HFF-Myc (cell line): ENCODE results near the gene PCMT1.
A peak's percentile ranks its signal among the peaks of the same experiment; 100 is the strongest.
"Not testable (repeated sequence)": the region's sequence is repeated elsewhere in the genome, so short reads cannot be mapped to it uniquely, and the experiment has no call there.

Experiments
- DNase-seq: peaks from one replicate; pipeline ENCODE4 v3.0.0-alpha.2; 2011; ENCODE audit warnings: low read depth; ENCODE audit errors: extremely low read depth
- H3K4me3 ChIP-seq: replicated peaks from 2 replicates; pipeline ENCODE4 v1.5.1; 2011; ENCODE audit warnings: low read depth, mild to moderate bottlenecking, control low read depth, low read length
- TF ChIP-seq, protein P1 (sequence below): IDR thresholded peaks from 2 replicates; pipeline ENCODE4 v1.5.1; 2012; ENCODE audit warnings: mild to moderate bottlenecking, low read depth, low read length, control low read depth; ENCODE audit errors: missing control alignments

Gene PCMT1

GRCh38 chr6:149728499-149729234 lies 20.9 kb upstream of the PCMT1 start:
- TF ChIP-seq, protein P1, sequence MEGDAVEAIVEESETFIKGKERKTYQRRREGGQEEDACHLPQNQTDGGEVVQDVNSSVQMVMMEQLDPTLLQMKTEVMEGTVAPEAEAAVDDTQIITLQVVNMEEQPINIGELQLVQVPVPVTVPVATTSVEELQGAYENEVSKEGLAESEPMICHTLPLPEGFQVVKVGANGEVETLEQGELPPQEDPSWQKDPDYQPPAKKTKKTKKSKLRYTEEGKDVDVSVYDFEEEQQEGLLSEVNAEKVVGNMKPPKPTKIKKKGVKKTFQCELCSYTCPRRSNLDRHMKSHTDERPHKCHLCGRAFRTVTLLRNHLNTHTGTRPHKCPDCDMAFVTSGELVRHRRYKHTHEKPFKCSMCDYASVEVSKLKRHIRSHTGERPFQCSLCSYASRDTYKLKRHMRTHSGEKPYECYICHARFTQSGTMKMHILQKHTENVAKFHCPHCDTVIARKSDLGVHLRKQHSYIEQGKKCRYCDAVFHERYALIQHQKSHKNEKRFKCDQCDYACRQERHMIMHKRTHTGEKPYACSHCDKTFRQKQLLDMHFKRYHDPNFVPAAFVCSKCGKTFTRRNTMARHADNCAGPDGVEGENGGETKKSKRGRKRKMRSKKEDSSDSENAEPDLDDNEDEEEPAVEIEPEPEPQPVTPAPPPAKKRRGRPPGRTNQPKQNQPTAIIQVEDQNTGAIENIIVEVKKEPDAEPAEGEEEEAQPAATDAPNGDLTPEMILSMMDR: no peak
- DNase-seq: no peak
- no peak overlapping the region for H3K4me3 ChIP-seq

- DNase-seq: no peak
- TF ChIP-seq, protein P1: no peak
- H3K4me3 ChIP-seq: no peak overlapping the region
These were observed 19.7 kb upstream of the PCMT1 start for GRCh38 chr6:149729824-149730223.

GRCh38 chr6:149733089-149733720 lies 16.3 kb upstream of the PCMT1 start:
- no peak for DNase-seq
- no peak overlapping the region for H3K4me3 ChIP-seq
- TF ChIP-seq, protein P1: no peak

DNA sequence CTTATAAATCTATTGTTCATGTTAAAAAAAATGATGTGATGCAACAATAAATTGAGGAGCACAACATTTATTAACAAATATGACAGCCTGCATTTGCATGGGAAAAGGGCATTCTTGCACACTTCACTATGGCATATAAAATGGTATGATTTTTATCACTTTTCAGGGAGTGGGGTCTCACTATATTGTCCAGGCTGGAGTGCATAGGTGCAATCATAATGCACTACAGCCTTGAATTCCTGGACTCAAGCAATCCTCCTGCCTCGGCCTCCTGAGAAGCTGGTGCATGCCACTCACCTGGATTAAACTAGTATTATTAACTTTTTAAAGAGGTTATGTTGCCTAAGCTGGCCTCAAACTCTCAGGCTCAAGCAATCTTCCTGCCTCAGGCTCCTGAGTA lies 14.6 kb upstream of the PCMT1 start:
- TF ChIP-seq, protein P1: no peak
- H3K4me3 ChIP-seq: no peak overlapping the region

GRCh38 chr6:149745252-149745651 lies 4.3 kb upstream of the PCMT1 start:
- peak overlapping the region; percentile 90 for H3K4me3 ChIP-seq
- DNase-seq: not testable (repeated sequence)

More for the DNA sequence above, 14.6 kb upstream of the PCMT1 start:
- DNase-seq: no peak

DNA sequence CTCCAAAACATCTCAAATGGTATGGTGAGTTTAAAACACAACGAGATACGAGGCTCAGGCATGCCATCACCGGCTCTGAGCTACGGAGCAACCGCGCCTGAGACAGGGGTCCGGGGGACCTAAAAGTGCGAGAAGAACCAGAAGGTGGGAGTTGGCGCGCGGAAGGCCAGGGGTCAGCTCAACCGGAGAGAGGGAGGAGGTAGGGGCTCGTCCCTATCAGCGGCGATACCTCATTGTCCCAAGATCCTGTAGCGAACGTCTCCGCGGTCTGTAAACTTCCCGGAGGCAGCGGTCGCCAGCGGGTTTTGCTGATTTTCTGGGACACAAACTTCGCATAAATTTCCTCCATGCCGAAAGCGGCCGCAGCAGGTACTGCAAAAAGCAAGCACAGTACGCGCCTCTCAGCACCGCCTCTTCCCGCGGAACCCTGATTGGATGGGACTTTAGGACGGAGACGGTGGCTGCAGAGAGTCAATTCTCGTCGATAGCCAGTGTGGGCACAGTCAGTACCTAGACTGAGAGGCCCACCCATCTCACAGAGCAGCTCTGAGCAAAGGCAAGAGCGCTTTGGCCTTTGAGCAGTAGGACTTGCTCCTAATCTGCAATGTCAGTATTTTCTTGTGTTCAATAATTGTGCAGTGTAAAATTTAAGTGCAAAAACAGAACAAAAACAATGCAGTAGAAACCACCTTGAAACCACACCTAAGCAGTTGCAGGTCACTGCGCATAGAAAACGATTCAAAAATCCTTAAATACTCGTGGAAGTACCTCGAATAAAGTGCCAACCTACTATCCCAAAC lies 3.2 kb upstream of the PCMT1 start, which contains the start of gene NUP43:
TSS of gene NUP43 (minus strand) at position 383 of the 800 bp plus-strand sequence. CDS start at position 349, 34 bp downstream.
- TF ChIP-seq, protein P1: peak; percentile 29
- H3K4me3 ChIP-seq: peak within 1 kb of the TSS; percentile 90
- peak; percentile 95 for DNase-seq

DNA sequence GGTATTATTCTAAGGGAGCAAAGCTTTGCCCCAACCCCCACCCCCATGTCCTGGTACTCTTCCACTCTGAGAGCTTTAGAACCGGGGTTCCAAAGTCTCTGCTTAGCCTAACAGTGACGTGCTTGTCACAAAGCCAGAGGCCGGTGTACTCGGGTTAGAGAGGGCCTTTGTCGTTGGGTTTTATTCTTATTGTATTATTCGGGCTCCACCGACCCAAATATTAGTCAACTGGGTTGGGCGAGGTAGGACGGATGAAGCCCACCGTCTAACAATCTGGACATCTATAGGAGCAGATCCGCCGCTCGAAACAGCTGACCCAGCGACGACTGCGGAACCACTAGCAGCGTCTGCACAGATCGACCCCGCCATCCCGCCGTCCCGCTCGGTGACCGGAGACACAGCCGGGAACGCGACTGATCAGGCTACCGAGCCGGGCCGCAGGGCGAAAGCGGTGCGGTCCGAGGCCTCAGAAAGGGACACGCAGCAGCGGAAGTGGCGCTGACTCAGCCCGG lies 403 bp upstream of the PCMT1 start:
- H3K4me3 ChIP-seq: peak overlapping the region; percentile 99
- not testable (repeated sequence) for DNase-seq
